Measurements from ENCODE around the gene EMC7. TPM values are rescaled to one million over a fixed set of nuclear protein-coding genes. Genes with fewer than 3 reads are reported as not detected.

The EMC7 gene
- total RNA-seq, 4 donors from 2014 or later = 18.9 to 62.1 (median 36.1) TPM

DNA sequence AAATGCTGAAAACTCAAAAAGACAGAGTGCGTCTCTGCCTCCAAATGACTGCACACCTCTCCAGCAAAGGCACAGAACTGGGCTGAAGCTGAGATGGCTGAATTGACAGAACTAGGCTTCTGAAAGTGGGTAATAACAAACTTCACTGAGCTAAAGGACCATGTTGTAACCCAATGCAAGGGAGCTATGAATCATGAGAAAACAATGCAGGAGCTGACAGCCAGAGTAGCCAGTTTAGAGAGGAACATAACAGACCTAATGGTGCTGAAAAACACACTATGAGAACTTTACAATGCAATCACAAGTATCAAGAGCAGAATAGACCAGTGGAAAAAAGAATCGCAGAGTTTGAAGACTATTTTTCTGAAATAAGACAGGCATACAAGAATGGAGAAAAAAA is 52.5 kb downstream of the EMC7 start:
- WGBS, 2 donors = 88 to 100% methylated on average over 2 of the region's 2 CpGs
- TF ChIP-seq, protein P1, sequence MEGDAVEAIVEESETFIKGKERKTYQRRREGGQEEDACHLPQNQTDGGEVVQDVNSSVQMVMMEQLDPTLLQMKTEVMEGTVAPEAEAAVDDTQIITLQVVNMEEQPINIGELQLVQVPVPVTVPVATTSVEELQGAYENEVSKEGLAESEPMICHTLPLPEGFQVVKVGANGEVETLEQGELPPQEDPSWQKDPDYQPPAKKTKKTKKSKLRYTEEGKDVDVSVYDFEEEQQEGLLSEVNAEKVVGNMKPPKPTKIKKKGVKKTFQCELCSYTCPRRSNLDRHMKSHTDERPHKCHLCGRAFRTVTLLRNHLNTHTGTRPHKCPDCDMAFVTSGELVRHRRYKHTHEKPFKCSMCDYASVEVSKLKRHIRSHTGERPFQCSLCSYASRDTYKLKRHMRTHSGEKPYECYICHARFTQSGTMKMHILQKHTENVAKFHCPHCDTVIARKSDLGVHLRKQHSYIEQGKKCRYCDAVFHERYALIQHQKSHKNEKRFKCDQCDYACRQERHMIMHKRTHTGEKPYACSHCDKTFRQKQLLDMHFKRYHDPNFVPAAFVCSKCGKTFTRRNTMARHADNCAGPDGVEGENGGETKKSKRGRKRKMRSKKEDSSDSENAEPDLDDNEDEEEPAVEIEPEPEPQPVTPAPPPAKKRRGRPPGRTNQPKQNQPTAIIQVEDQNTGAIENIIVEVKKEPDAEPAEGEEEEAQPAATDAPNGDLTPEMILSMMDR (IDR thresholded peaks at IDR 0.05) = no peak
- TF ChIP-seq POLR2A (IDR thresholded peaks at IDR 0.05) = no peak
- no peak for DNase-seq

DNA sequence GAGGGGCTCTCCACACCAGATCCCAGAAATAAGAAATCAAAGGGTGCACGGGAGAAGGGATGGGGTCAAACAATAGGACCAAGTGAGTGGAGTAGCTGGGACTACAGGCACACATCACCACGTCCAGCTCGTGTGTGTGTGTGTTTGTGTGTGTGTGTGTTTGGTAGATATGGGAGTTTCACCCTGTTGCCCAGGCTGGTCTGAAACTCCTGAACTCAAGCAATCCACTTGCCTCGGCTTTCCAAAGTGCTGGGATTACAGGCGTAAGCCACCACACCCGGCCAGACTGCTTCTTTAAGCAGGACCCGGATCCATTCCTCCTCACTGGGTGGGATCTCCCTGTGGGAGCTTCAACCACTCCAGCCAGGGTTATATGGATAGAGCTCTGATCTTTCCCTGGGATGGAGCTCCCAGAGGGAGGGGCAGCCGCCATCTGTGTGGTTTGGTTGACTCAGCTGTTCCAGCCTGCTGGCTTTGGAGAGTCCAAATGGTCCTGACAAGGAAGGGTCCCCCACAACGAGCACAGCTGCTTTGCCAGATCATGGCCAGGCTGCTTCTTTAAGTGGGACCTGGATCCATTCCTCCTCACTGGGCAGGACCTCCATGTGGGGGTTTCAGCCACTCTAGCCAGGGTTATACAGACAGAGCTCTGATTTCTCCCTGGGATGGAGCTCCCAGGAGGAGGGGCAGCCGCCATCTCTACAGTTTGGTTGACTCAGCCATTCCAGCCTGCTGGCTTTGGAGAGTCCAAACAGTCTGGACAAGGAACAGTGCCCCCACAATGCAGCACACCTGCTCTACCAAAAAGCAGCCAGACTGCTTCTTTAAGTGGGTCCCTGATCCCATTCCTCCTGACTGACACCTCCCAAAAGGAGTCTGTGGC is 53.5 kb downstream of the EMC7 start:
- Histone ChIP-seq H3K4me3 (no peak overlapping the region), H3K27me3 (no peaks in the 10 kb centered on the region), H3K27ac (no peak overlapping the region), H3K9me3 (peaks cover 0 to 17% (median 16%) of the 10 kb centered on the region in 3 donors), H3K36me3 (no peaks in the 10 kb centered on the region), H3K4me1 (no peaks in the 10 kb centered on the region)
- 73 to 100% methylated on average over 2 to 6 of the region's 10 CpGs for WGBS, 2 donors
- TF ChIP-seq, protein P1 (IDR thresholded peaks at IDR 0.05) = no peak
- TF ChIP-seq POLR2A (IDR thresholded peaks at IDR 0.05) = no peak
- intact Hi-C loops (cut with DNase I) = no loop called here
- DNase-seq = no peak

More for the DNA sequence above, 52.5 kb downstream of the EMC7 start:
- Histone ChIP-seq H3K27me3 (no peaks in the 10 kb centered on the region), H3K4me1 (no peaks in the 10 kb centered on the region), H3K36me3 (no peaks in the 10 kb centered on the region), H3K27ac (no peak overlapping the region), H3K9me3 (peaks cover 0 to 17% (median 16%) of the 10 kb centered on the region in 3 donors), H3K4me3 (no peak overlapping the region)
- intact Hi-C loops (cut with DNase I) = no loop called here

DNA sequence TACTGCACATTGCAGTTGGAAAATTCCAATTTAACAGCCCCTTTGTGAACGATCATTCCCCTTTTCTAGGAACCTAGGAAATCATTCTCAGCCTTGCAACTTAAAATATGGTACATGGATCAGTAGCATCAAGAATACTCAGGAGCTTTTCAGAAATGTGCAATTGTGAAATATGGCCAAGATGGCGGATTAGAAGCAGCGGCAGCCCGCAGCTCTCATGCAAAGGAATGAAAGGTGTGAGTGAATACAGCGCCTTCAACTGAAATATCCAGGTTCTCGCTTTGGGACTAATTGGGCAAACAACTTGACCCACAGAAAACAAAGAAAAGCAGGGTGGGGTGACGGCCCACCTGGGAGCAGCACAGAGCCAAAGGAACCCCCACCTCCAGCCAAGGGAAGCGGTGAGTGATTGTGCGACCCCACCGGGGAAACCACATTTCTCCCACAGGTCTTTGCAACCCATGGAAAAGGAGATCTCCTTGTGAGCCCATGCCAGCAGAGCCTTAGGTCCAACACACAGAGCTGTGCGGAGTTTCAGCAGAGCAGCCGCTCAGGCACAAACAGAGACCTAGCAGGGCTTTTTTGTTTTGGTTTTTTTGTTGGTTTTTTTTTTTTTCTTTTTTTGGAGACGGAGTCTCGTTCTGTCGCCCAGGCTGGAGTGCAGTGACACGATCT is 55.1 kb downstream of the EMC7 start:
- peaks cover 0 to 17% (median 16%) of the 10 kb centered on the region in 3 donors for H3K9me3 ChIP-seq
- intact Hi-C loops (cut with DNase I) = no loop called here
- no peaks in the 10 kb centered on the region for H3K4me1 ChIP-seq
- no peak overlapping the region for H3K27ac ChIP-seq
- H3K4me3 ChIP-seq = no peak overlapping the region
- H3K36me3 ChIP-seq = no peaks in the 10 kb centered on the region
- 89 to 90% methylated on average over 11 to 12 of the region's 16 CpGs for WGBS, 2 donors
- no peak for TF ChIP-seq POLR2A (IDR thresholded peaks at IDR 0.05)
- TF ChIP-seq, protein P1 (IDR thresholded peaks at IDR 0.05) = no peak
- H3K27me3 ChIP-seq = no peaks in the 10 kb centered on the region
- no peak for DNase-seq

DNA sequence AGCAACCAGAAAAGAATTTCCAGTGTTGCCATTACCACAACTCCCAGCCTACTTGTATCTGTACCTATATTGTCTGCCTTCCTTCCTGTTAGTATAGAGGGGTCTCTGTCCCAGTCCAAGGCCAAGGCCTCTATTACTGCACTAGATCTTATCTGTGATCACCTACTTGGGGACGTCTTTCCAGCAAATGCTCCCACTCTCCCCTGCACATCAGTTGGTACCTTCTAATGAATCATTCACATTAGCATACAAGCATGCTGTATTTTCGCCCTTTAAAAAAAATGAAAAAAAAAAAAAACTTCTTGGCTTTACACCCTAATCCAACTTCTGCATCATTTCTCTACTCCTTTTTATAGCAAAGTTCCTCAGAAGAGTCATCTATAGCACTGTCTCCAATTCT is 57.8 kb downstream of the EMC7 start:
- no peak for TF ChIP-seq POLR2A (IDR thresholded peaks at IDR 0.05)
- TF ChIP-seq, protein P1 (IDR thresholded peaks at IDR 0.05) = no peak
- Histone ChIP-seq H3K4me1 (peaks cover 5 to 10% (median 6%) of the 10 kb centered on the region in 3 donors), H3K4me3 (no peak overlapping the region), H3K9me3 (no peaks in the 10 kb centered on the region), H3K27ac (no peak overlapping the region), H3K36me3 (no peaks in the 10 kb centered on the region), H3K27me3 (no peaks in the 10 kb centered on the region)
- no peak for DNase-seq
- 74 to 83% methylated on average over 2 of the region's 2 CpGs for WGBS, 2 donors
- intact Hi-C loops (cut with DNase I) = no loop called here

DNA sequence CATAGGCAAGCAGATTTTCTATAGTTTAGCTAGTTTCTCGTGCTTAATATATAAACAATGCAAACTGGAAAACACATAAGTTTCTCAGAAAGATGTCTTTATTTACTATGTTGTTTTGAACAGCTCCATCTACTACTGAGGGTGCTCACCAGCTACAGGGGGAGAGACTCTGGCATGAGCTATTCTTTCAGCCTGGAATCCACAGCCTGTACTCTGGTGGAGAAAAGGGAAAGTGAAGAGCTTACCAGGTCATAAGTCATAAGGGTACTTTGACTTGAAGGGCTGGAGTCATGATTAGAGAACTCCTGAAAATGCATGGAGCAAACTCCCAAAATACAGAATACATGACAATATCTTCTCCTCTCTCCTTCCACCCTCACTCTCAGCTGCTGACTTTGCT is 58.3 kb downstream of the EMC7 start:
- no peak overlapping the region for H3K4me3 ChIP-seq
- WGBS, 2 donors = 74 to 78% methylated on average over 1 of the region's 1 CpG
- DNase-seq = no peak
- TF ChIP-seq POLR2A (IDR thresholded peaks at IDR 0.05) = no peak
- TF ChIP-seq, protein P1 (IDR thresholded peaks at IDR 0.05) = no peak
- no peaks in the 10 kb centered on the region for H3K9me3 ChIP-seq
- no peaks in the 10 kb centered on the region for H3K27me3 ChIP-seq
- H3K36me3 ChIP-seq = no peaks in the 10 kb centered on the region
- intact Hi-C loops (cut with DNase I) = no loop called here
- H3K4me1 ChIP-seq = peaks cover 5 to 10% (median 6%) of the 10 kb centered on the region in 3 donors
- H3K27ac ChIP-seq = no peak overlapping the region
